Ecto neural progenitor cell (in vitro differentiated cells): Measurements from ENCODE around the gene PHACTR1.

Experiments
- DNase-seq: peaks from one replicate; pipeline ENCODE4 v3.0.0-alpha.2; 2018; ENCODE audit warnings: low spot score

The PHACTR1 gene

DNA sequence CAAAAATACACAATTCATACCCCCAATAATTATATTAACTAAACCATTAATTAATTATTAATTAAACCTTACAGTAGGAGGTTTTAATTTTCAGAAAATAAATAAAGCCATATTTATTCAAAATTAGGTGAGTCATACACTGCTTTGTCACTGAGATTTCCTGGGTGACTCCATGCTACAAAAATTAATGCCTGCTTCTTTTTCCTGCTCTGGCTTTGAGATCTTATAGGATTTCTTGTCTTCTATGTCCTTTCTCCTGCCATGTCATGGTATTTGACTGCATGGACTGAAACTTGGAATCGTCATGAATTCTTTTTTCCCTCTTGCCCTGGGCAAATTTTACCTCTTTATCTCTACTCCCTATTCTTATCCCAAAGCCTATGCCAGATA is 133.2 kb downstream of the PHACTR1 start:
- DNase-seq: no peak

DNA sequence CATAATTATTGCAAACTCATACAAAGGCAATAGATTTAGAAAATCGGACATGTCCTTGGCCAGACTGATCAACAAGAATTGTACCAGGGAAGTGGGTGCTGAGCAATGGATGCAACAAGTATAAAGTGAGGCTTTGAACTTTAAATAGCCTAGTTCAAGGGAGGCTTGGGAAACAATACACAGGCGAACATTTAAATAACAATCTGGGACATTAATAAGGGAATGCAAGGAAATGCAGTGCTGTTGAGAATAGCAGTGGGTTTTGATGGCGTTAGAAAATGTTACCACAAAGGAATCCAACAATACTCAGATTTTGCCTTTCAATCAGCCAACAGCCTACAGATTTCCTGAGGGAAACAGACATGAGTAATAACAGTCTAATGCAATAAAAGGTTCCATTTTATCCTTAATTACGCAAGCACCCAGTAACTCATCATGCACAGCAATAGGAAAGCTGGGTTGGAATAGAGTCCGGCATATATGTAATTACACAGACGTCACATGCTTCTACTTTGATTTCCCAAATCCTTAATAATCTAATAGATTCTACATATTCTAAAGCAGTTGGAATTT is 134.6 kb downstream of the PHACTR1 start:
- no peak for DNase-seq

DNA sequence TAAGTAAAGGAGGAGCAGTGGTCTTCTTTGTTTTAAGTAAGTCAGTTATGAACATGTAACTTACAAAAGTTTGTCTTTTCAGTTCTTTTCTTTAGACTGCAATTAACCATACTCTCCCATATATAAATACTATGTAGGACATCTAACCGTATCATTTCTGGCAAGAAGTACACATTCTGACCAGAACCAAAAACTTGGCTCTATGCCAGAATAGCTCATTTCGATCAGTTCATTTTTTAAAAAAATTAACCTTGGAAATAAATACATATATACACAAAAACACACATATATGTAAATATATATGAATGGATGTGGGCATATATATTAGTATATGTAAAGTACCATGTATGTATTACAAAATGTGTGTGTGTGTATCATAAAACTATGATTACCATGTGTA is 145.0 kb downstream of the PHACTR1 start:
- no peak for DNase-seq

DNA sequence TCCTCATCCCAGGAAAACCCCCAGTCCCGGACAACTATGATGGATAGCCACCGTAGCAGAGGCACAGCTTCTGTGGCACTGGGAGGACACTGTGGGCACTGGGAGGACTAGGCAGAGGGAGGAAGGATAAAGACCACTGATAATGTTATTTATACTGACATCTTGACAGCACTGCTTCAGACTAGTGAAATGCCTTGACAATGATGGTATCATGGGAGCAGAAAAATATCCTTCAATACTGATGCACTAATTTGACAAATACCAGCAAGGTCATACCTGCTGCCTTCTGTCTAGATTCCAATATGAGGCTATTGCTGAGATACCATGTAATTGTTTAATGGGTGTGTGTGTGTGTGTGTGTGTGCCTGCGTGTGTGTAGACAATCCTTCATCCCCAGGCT is 148.6 kb downstream of the PHACTR1 start:
- DNase-seq: no peak

DNA sequence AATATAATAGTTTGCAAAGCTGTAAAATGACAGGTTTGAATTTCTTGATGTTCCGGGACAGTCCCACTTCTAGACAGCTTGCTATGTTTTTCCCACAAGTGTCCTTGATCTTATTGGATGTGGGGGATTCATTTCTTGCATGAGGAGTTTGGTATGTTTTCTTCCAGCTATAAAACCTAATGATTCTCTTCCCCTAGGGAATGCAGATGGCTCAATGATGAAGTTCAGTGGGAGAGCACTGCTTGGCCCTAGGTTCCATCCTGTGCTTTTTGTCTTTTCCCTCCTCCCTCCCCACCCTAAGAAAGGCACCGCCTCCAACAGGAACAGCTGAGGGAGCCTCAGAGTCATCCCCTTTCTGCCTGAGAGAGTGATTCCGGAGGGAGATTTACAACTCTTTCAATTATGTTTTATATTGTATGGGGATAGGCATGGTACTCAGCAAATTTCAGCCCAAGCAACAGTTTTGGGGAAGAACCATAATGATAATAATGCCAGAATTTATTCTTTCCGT is 149.2 kb downstream of the PHACTR1 start:
- DNase-seq: no peak

DNA sequence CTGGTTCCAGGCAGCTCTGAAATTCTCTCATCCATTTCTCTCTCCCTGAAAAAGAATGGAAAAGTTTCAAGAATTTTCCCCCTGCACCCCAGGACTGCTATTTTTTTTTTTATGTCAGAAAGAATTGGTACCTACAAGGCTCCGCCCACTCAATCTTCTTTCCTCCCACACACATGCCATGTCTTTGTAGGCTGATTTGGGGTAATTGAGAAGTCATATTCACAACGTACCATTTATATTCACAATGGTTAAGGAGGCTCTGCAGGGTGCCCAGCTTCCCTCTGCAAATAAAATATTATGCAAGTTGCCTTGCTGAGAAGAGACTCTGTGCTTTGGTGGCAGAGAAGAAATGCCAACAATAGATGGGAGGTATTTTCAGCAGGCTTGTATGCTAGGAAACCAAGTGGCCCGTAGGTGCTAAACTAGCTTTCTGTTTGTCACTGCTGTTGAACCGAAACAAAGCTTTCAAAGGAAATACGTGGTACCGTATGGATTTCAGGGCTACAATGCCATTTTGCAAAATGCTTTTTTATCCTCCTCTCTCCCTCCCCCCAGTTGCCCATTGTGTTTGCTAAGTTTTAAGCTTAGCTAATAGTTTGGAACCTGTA is 150.0 kb downstream of the PHACTR1 start:
- no peak for DNase-seq

DNA sequence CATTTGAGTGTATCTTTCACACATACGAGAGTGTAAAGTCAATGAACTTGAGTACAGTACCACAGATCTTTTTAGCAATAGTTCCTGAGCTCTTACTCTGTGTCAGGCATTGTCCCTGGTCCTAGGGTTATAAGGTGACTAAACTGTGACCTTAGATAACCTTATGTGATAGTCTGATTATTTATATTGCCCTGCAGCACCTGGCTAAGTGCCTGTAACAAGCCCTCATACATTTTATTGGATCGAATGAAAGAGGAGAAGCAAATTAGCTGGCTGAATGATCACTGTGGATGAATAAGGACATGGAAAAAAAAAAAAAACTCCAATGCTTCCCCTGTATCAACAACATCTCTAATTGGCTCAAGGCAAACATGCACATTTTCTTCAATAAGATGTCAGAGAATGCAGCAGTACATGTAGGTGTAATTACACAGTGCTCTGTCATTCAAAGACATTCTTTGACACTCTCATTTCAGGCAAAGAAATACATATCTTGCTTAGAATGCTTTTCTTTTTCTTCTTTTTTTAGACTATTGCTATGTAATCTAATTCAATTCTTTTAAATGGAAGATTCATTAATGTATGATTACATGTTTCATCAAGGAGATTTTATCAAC is 153.4 kb downstream of the PHACTR1 start:
- no peak for DNase-seq

DNA sequence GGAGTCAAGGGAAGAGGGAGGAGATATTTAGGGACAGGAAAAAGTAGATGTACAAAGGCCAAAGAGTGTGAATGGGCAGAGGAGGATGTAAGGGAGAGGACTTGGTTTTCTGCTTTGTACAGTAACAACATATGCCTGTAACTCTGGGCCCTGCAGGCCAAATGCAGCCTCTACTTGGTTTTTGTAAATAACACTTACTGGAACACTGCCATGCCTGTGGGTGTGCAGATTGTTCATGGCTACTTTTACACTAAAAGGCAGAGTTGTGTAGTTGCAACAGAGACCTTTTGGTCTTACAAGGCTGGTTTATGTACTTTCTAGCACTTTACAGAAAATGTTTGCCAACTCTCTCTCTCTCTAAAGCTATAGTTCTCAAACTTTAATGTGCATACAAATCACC is 157.1 kb downstream of the PHACTR1 start:
- no peak for DNase-seq

DNA sequence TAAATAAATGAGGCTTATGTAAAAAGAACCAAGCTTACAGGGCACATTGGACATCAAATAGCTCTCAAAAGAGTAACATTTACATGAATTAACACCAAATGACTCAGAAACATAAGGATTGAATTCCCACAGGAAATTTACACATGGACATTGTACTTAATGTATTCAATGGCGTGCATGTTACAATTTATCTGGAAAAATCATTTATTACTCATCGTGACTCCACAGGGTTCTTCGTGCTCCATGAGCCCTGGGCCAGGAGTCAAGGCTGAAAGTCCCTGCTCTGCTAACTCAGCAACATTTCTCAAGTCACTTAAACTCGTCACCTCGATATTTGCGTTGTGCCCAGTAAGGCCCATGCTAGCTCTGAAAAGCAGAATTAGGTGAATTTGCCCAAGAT is 158.5 kb downstream of the PHACTR1 start:
- no peak for DNase-seq

DNA sequence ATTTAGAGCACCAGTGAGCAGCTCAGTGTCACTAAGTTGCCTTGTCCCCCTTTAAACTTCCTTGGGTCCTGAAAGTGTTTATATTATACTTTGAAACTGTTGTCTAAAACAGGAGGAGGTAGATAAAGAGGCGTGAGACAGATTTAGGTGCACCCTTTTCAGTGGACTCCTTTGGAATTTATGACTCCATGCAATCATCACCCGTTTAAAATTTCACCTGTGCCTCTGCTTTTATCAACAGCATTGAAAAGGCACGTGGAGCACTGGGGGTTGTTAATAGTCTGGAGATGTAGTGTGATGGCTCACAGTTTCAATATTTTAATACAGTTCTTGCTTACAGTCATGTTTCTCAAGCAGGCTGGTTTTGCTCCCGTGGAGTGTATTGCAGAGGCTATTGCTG is 162.2 kb downstream of the PHACTR1 start:
- no peak for DNase-seq

DNA sequence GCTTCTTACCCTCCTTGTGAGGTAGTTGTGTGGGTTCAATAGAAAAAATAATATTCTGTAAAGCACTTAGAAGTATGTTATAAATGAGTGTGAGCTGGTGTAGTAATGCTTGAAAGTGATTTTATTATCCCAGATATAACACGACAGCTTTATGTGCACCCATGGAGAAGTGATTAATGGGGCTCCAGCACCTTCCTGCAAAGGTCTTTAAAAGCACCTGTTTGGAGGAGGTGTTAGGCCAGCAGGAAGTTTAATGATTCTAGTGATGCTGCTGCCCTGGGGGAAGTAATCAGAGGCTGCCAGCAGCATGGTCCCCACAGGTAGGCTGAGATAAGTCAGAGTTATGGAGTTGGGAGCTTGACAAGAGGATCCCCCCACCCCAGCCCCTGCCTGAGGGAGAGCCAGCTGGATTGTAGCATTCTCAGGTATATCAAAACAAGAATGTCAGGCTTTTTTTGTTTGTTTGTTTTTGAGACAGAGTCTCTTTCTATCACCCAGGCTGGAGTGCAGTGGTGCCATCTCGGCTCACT is 166.3 kb downstream of the PHACTR1 start:
- DNase-seq: no peak

DNA sequence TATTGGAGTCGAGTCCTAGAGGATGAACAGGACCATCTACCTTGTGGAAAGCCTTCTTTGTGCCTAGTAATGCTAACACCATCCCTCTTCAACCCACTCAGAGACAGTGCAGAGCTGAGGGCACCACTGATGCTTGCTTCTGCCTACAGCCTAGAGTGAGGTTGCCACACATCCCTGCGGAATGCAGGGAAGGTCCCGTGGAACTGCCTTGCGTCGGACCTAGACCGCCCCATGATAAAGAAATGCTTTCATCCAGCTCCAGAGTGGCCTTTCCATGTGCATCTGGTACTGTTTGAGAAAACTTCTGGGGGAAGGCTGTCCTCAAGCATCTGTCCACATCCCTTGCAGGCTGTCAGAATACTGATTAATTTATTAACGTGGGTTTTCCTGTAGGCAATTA is 168.4 kb downstream of the PHACTR1 start:
- no peak for DNase-seq

DNA sequence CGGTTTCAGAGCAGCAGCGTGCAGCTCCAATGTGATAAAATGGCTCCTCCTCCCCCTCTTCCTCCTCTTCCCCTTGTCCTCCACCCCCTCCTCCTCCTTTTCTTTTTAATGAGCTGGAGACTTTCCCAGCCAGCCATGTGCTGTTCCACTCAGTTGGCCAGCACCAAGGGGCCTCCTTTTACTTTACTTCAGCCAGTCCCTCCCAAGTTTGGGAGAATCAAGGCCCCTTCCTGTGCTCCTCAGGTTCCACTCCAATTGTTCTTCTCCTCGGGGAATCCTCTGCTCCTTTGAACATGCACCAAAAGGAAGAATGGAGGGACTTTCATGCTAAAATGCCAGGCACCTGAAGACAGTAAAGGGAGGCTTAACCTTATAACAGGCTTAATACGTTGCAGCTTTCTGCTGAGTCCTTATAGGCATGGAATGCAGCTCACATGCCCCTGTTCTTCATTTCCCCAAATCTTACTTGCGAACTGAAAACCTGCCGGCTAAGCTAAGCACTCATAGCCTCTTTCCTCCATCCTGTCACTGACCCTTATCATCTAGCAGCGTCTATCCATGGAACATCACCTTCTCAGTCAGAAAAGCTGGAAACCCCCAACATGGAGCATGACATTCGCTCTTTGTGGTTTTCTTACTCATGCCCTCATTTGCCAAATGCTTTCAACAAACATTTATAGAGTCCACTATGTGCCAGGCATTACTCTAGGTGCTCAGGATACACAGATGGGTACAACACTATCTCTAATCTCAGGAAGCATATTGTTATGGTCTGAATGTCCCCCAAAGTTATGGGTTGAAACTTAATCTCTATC is 170.6 kb downstream of the PHACTR1 start:
- no peak for DNase-seq

DNA sequence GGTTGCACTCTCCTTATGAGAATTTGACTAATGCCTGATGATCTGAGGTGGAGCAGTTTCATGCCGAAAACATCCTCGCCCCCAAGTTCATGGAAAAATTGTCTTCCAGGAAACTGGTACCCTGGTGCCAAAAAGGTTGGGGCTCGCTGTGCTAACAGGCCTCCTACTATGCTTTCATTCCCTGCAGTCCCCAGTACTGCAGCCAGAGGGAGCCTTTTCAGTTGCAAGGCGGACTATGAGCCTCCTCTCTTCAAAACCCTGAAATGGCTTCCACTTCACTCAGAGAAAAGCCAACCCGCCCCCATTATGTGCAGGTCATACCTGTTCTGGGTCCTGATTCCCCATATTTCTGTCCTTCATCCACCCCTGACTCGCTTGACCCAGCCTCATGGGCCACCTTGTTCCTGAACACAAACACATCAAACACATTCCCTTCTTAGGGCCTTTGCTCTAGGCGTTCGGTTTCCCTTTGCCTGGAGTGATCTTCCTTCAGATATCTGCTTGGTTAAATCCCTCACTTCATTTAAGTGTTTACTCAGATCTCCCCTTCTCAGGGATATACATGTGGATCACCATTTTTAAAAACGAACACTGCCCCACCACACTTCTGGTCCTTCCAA is 173.7 kb downstream of the PHACTR1 start:
- DNase-seq: no peak

DNA sequence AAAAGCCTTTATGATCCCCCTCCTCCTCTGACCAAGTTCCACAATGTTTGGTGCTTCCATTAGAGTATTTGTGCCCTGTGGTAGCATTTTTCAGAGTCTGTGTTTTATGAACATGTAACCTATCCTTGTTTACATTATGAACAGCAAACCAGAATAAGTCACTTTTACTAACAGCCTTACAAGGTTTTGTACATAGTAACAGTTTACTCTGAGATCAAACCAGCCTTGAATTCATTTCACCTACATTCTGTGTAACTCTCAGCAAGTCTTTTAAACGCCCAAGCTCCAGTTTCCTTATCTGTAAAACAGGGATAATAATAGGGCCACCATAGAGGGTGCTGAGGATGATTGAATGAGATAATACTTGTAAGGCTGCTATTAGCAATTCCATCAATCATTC is 175.0 kb downstream of the PHACTR1 start:
- no peak for DNase-seq

DNA sequence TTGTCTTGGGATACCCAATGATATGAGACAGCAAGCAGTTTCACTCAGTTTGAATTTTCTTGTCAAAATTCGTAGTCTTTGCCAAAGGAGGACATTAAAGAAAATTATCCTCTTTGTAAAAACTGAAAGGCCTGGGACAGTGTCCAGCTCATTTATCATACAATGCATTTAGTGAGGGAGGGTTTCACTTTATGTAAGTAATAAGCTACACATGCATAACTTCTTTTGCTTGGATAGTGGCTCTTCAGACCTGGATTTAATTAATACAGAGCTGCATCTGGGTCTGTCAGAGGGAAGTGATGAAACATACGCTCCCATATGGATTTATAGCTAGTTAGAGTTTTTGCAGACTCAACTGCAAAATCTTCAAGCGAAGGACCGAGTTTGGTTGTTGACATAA is 175.6 kb downstream of the PHACTR1 start:
- no peak for DNase-seq

DNA sequence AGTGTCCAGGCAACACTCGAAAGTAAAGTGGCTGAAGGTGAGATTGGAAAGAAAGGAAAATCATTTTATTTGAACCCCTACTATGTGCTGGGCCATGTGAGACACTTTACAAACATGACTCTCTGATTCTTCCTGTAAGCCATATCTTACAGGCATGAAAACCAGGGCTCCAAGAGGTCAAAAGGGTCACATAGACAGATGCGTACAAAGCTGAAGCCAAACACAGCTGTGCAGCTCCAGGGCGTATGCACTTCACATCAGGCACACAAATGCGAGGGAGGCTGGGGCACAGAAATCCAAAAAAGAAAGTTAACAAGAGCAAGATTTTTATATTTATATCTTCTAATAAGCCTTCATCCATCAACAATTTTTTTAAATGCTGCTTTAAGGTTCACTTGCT is 176.5 kb downstream of the PHACTR1 start:
- DNase-seq: no peak

DNA sequence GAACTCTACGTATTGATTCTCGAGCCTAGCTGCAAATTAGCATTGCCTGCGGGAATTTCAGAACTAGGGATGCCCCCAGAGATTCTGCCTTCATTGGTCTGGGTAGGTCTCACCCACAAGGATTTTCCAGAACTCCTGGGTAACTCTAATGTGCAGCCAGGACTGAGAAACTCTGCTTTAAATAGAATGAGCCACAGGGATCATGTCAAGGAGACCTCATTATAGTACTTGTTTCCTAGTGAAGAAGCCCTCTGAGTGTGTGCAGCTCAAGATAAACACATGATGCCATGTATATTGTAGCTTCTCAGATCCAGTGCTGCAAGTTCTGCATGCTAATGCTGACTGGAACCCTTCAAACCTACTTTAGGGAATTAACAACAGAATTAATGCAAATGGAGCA is 179.2 kb downstream of the PHACTR1 start:
- no peak for DNase-seq

DNA sequence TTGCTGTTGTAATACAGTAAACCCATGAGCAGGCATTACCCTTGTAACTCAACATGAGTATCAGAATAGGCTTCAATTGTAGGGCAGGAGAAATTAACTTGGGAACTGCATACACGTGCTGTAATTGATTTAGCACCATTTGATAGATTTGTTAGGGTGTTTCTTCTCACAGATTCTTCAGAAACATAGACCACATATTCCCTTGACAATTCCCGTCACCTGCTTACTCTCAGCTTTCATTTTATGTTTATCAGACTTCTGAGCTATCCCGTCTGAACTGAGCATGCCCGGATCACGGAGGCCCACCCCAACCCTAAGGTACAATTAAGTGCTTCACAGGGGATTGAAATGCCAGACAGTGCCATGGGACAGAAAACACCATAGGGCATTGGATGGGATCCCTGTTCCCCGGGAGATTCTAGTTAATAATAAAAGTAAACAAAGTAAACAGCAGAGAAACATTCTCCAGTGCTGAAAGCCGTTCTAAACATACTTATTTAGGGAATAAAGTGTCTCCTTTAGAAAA is 179.7 kb downstream of the PHACTR1 start:
- DNase-seq: no peak

DNA sequence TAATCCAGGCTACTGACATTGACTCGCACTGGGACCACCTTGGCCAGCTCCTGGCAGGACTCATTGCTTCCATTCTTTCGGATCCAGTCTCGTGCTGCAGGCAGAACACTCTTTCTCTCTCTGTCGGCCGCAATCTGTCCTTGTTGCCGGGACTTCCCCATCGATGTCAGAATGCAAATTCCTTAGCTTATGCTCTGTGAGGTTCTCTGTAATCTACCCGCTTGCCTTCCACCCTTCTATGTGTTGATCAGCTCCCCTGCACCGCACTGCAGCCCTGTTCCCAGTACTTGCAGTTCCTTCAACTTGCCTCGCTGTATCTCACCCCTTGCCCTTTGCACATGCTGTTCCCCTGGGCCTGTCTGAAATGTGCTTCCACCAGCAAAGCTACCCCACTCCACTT is 182.0 kb downstream of the PHACTR1 start:
- no peak for DNase-seq

DNA sequence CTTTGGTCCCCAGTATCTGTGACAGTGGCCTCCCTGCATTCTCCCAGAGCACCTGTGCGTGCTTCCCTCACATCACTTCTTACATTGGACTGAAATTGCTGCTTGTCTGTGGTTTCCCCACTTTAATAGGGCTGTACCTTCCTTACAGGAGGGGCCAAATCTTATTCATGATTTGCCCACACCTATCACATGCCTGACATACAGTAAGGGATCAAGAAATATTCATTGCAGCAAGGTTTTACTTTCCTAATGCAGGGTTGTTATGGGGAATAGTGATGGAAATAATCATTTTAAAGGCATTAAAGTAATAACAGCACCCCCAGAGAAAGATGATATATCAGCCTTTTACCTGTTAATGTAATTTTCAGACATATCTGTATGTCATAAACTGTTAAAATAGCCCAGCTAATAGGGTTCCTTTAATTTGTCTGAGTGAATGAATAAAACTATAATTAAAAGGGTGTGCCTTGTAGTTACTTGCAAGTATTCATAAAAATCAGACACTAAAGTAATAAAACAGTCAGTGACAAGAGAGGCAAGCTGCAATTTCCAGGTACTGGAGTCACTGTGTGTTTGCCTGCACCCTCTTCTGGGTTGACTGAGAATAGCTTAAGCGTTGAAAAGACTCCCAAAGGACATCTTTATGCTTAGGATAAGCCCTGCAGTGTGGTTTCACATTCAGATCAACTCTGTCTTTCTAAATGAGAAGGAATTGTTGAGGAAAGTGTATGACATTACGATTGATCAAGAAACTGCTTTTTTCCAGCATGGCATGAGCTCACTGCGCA is 182.7 kb downstream of the PHACTR1 start:
- DNase-seq: no peak
